Measurements from ENCODE around the gene NOTUM. TPM values are rescaled to one million over a fixed set of nuclear protein-coding genes. Genes with fewer than 3 reads are reported as not detected.

The NOTUM gene
- total and polyA plus RNA-seq, 9 of the 15 experiments (the other 6 are each of a cell fraction or from before 2014, with no cell fraction given): 0.03 to 14.0 (median 4.1) TPM

DNA sequence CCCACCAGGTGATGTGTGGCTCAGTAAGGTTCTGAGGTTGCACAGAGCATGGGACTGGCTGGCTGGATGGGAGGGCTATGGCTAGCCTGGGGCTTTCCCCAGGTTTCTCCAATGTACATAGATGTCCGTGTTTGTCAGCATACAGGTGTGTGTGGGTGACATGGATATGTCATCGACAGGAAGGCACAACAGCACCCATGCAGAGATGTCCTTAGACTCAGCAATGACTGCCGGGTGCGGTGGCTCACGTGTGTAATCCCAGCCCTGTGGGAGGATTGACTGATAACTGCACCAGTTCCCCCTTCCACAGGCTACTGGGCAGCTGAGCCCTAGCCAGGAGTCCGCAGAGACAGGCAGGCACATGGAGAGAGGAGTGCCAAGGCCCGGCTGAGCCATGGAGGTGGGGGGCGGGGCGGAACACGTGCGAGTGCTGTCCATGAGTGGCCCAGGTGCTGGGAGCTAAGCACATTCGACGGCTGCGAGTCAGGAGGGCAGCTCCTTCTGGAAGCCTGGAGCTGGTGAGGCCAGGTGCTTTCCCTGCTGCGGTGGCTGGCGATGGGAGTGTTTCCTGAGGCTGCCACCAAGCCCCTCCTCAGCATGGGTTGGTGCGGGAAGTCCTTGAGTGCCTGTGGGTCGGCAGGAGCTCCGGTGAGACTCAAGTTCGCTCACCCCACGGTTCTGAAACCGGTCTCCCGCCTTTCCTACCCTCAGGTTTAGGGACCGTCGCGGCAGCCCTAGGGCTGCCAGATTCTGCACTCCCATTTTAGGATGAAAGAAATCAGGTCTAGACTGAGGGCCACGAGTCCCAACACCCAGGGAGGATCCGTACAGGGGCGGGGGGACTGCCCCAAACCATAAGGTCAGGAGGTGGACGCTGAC, 15.6 kb upstream of the NOTUM start:
- Histone ChIP-seq H3K4me2 (ENCODE audit: insufficient read depth, low read length) (peak overlapping the region; percentile 98), H2AFZ (ENCODE audit: low read depth, low read length) (peak overlapping the region; percentile 91), H3K4me1 (replicated peaks in 1 of 2; ENCODE audit: control insufficient read depth in 2 of 2, insufficient read depth in 2 of 2, low read length in 2 of 2) (peaks cover 23 to 27% of the 10 kb centered on the region in 2 experiments), H3K79me2 (ENCODE audit: control insufficient read depth, insufficient read depth, low read length) (peaks cover 16% of the 10 kb centered on the region; the same call in 2 of the 3 replicates), H3K9me3 (replicated peaks; ENCODE audit: control insufficient read depth, insufficient read depth, low read depth, low read length) (no peaks in the 10 kb centered on the region), H3K4me3 (peak overlapping the region; percentile 88), H3K27me3 (ENCODE audit: control insufficient read depth in 2 of 2, insufficient read depth in 2 of 2, low read length in 2 of 2) (no peaks in the 10 kb centered on the region), H3K36me3 (ENCODE audit: control insufficient read depth, insufficient read depth, low read length) (peaks cover 16% of the 10 kb centered on the region; the same call in 1 of the 3 replicates), H3K9me1 (ENCODE audit: control insufficient read depth, insufficient read depth, low read length) (no peaks in the 10 kb centered on the region), H3K27ac (ENCODE audit: extremely low read depth, low read depth, low read length) (peak overlapping the region; percentile 98), H3K9ac (ENCODE audit: insufficient read depth in 1 of 2, low read depth in 2 of 2, low read length in 2 of 2) (peak overlapping the region; percentile 95 to 100), H4K20me1 (replicated peaks; ENCODE audit: control insufficient read depth, insufficient read depth, low read length) (no peaks in the 10 kb centered on the region)
- intact Hi-C loops (cut with micrococcal nuclease) (loop anchor here (5.0 kb wide), 1 partner anchor 46 kb away; the partner anchor contains the start of genes CENPX and LRRC45), in situ Hi-C loops (cut with MboI) (no loop called here)
- FAIRE-seq: no peak
- ChIA-PET CTCF (ENCODE audit: low intra/inter-chr PET ratio) (no interaction called here), POLR2A (interaction anchor here (0.6 to 1.0 kb wide), 5 partner anchors 17 to 832 kb away, joined by 3 to 5 read pairs (median 4); partner anchors contain the start of genes CENPX and LRRC45)
- DNase-seq (ENCODE audit: extremely low read depth in 1 of 4, low spot score in 3 of 4): peak in 3 of 4 experiments; percentile 32 to 65 (median 48)
- WGBS (ENCODE audit: insufficient coverage, low coverage, missing lambda C conversion rate): 5% methylated on average over 30 of the region's 30 CpGs
- peak; percentile 48 for ATAC-seq
- TSS peak; percentile 88 for BruUV-seq (replicated peaks)
- TF ChIP-seq NR2F6 (CRISPR knock-in tag; IDR thresholded peaks at IDR 0.05) (no peak), ZFX (CRISPR knock-in tag; IDR thresholded peaks at IDR 0.05) (peak; percentile 58), MAZ (CRISPR knock-in tag; conservative IDR thresholded peaks at IDR 0.05 in 1 of 2, IDR thresholded peaks at IDR 0.05 in 1 of 2) (peak in 1 of 2 experiments; percentile 21; a peak in 3 of 4 replicates), ZNF175 (CRISPR knock-in tag; IDR thresholded peaks at IDR 0.05; ENCODE audit: low read depth) (0 out of 2 replicates have a peak, but pooled peaks have one; percentile 55), NR2C2 (CRISPR knock-in tag; IDR thresholded peaks at IDR 0.05) (0 out of 2 replicates have a peak, but pooled peaks have one; percentile 39), NR2C2 (tag; IDR thresholded peaks at IDR 0.05) (no peak), BHLHE40 (IDR thresholded peaks at IDR 0.05; ENCODE audit: low read length) (peak; percentile 96), TRIM24 (IDR thresholded peaks at IDR 0.05) (no peak), FOXO4 (CRISPR knock-in tag; IDR thresholded peaks at IDR 0.05) (no peak), CBFB (CRISPR knock-in tag; IDR thresholded peaks at IDR 0.05) (peak; percentile 79)
